IPS DF 4.7 (cell line): Measurements from ENCODE around the gene CARD14.

Source experiments
- DNase-seq: peaks from one replicate; pipeline ENCODE4 v3.0.0-alpha.2; 2013; ENCODE audit warnings: low spot score; ENCODE audit errors: extremely low read depth

CARD14 gene

DNA sequence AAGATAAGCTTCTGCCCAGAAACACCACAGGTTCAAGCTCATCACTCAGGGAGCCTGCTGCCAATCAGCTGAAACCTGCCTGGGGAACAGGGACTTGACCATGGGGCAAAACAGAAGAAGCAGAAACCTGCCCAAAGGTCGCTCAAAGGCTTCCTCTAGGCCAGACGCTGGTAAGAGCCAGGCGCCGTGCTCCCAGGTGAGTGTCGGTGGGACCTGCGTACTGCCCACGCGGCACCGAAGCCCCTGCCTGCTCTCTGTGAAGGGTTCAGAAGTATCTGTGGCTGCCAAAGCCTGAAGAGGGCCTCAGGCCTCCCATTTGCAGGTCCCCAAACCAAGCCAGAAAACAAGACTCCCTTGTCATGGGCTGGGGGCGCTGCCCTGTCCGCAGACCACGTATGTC lies 39.9 kb downstream of the CARD14 start:
- DNase-seq = no peak

DNA sequence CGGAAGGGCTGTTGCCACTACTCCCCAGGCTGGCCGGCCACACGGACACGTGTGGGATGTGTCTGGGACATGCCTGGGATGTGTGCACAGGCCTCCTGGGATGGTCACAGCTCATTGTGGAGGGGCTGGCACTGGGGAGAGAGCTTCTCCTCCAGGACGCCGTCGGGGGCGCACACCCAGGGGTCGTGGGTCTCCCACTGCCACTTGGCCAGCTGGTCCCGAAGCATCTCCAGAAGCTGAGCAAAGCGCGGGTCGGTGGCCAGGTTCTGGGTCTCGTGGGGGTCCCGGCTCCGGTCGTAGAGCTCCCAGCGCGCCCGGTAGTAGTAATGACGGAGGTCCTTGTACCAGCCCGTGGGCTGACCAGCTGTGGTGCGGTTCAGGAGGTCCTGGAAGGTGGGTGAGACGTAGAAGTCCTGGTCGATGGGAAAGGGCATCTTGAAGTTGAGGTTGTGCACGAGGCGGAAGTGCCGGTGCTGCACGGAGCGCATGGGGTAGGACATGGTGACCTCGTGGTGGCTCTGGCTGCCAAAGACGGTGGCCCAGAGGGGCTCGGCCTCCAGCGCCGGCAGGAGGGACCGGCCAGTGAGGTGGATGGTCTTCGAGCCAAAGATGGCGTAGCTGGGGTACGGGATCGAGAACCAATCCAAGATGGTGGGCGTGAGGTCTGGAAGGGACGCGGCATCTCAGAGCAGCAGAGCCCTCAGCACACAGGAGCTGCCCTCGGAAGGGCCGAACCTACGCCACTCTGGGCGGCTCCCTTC lies 40.7 kb downstream of the CARD14 start:
- no peak for DNase-seq

- DNase-seq = no peak
Measured at GRCh38 chr17:80212109-80212508, 42.3 kb downstream of the CARD14 start.

DNA sequence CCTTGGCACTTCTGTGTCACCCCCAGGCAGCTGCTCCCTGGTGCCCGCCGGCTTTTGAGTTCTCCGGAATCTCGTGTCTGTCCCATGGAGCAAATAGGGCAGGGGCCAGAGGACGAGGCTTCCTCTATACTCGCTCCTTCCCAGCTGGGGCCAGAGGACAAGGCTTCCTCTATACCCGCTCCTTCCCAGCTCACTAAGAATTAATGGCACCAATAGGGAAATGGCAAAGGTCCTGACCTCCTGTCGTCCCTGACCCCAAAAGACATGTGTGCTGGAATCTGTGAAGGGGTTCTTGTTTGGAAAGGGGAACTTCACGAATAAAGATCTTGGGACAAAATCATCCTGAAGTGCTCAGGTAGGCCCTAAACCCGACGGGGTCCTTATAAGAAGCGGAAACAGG lies 42.7 kb downstream of the CARD14 start:
- DNase-seq = no peak

DNA sequence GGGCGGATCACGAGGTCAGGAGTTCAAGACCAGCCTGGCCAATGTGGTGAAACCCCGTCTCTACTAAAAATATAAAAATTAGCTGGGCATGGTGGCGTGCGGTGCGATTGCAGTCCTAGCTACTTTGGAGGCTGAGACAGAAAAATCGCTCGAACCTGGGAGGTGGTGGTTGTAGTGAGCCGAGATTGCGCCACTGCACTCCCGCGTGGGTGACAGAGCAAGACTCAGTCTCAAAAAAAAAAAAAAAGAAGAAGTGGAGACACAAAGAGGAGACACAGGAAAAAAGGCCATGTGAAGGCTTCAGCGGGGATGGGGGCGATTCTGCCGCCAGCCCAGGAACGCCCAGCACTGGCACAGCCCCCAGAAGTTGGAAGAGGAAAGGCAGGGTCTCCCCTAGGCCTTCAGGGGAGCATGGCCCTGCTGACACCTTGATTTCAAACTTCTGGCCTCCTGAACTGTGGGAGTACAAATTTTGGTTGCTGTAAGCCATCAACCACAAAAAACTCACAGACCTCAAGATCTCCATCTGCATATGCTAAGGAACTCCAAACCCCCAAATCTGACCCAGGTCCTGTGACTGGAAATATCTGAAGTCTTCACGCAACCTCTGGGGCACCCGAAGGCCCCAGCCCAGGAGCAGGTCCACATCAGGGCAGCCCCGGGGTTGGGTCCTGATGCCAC lies 43.3 kb downstream of the CARD14 start:
- no peak for DNase-seq

GRCh38 chr17:80213643-80213975 lies 43.8 kb downstream of the CARD14 start:
- DNase-seq = no peak

DNA sequence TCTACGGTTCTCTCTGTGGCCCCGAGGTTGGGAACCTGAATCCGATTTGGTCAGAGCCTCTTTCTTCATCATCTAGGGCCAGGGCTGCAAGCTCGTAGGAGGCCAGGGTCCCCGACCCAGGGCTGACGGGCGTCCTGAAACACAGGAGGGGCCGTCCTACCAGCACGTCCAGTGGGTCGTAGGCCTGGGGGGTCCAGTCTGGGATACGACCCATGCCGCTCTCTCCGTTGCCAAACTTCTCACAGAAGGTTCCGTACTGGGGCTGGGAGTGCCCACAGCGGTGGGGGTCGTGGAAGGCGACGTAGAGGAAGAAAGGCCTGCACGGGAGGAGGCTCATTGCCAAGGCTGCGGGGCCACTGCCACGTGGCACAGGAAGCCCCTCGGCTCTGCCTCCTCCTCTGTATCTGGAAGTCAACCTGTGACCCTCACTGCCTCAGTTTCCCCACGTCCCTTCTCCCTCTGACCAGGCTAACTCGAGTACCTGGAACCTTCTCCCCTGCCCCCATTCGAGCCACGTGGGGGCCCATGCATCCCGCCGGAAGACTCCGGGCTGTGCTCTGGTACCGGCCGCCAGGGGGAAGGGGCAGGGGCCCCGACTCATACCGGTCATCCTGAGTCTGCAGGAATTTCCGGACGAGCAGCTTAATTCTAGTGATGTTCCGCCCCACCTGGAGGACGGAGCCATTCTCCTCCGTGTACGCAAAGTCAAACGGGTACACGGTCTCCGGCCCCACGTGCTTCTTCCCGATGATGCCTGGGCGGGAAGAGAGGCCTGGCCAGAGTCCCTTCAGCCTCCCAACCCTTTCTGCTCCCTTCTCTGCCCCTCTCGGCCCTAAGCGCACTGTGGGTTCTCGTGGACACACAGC lies 44.4 kb downstream of the CARD14 start:
- no peak for DNase-seq

- DNase-seq = no peak
Measured at GRCh38 chr17:80214878-80215210, 45.0 kb downstream of the CARD14 start.

GRCh38 chr17:80216473-80217456 lies 46.9 kb downstream of the CARD14 start:
- DNase-seq = no peak

DNA sequence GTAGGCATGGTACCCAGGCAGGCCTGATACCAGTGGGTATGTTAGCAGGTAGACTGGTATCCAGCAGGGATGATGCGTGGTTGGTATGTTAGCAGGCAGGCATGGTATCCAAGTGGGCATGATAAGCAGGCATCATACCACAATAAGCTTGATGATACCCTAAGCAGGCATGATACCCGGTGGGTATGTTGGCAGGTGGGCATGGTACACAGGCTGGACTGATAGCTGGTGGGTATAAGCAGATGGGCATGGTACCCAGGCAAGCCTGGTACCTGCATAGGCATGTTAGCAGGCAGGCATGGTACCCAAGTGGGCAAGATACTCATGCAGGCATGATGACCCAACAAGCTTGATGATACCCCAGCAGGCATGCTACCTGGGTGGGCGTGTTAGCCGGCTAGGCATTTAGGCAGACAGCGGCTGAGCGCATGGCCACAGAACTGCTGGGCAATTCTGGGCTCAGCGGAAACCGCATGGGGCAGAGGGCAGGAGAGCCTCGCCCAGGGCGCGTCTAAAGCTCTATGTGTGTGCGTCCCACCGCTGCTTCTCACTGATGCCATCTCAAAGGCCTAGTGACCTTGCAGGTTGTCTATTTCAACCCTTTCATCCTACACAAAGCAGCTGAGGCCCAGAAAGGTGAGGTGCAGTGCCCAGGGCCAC lies 48.0 kb downstream of the CARD14 start:
- DNase-seq = no peak

GRCh38 chr17:80218391-80218790 lies 48.6 kb downstream of the CARD14 start:
- no peak for DNase-seq

DNA sequence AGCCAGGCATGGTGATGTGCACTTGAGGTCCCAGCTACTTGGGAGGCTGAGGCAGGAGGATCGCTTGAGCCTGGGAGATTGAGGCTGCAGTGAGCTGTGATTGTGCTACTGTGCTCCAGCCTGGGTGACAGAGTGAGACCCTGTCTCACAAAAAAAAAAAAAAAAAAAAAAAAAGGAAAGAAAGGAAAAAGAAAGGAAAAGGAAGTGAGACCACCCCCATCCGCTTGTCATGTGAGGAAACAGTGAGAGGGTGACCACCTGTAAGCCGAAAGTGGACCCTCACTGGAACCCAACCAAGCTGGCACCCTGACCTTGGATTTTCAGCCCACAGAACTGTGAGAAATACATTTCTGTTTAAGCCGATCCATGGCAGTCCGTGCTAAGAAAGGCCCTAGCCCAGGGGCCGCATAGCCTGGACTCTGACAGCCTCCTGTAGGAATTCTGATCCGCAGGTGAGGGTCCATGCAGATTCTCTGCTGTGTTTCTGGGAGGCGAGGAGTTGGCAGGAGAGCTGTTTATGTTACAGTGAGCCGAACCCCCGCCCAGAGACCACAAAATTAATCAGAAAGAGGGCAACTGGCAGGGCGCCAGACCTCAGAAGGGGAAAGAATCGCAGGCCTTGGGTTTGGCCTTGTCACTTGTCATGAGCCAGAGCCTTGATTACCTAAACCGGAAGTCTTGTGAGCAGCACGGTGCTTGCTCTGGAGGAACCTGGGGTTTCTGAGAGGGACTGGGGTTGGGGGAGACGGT lies 49.4 kb downstream of the CARD14 start:
- no peak for DNase-seq

DNA sequence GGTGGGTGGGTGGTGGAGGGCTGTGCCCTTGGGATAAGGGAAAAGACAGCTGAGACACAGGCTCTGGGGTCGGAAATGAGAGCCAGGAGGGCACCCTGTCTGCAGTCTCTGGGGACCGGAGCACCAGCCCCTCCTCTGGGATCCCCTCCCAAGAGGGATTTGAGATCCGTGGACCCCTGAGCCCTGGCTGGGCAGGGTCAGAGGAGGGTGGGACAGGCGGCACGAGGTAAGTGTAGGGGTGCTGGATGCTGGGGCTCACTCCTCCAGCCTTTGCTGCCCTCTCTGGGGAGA lies 49.9 kb downstream of the CARD14 start:
- DNase-seq = no peak

DNA sequence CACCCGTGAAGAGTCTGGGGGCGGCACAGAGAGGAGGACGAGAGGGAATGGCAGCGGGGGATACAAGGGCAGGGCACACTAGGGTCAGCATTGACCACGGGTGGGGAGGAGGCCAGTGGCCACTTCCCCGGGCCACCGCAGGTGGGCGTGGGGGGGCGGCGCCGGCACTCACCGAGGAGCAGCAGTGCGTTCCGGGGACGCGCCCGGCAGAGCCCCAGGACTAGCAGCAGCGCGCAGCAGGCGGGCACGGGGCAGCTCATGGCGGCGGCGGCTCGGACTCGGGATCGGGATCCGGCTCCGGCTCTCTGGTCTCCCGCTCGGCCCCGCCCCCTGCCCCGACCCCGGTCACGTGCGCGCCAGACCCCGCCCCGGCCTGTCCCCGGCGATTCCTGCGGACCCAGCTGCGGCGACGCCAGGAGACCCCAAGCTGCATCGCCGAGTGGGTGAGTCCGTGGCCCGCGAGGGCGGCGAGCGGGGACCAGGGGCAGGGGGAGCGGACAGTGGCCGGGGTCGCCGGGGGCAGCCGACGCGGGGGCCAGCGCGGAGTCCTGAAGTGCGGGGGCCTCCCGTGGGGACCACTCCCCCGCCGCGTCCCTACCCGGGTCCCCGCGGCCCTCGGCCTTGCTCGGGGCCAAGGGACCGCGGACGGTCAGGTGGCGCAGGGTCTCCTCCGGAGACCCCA lies 50.4 kb downstream of the CARD14 start, which contains the start of the genes SGSH and SLC26A11:
Gene SGSH (minus strand): TSS at position 280 of the 682 bp plus-strand sequence. CDS start 20 bp downstream, at position 260.
Gene SLC26A11 (plus strand): TSS at position 374 of the 682 bp plus-strand sequence. CDS start 1,134 bp downstream, outside the sequence.
- DNase-seq = no peak

DNA sequence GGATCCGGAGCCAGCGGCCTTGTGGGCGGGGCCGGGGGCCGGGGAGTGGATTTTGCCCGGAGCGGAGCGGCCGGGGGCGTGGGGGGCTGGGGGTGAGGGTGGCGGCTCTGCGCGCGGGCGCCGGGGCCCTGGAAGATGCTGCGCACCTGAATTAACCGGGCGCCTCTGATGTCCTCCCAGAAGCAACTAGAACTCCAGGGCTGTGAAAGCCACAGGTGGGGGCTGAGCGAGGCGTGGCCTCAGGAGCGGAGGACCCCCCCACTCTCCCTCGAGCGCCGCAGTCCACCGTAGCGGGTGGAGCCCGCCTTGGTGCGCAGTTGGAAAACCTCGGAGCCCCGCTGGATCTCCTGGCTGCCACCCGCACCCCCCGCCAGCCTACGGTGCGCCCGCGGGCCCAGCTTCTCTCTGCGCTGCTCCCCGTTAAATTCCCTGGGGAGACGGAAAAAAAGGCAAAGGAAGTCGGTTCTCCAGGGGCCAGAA lies 50.9 kb downstream of the CARD14 start:
- DNase-seq = no peak

DNA sequence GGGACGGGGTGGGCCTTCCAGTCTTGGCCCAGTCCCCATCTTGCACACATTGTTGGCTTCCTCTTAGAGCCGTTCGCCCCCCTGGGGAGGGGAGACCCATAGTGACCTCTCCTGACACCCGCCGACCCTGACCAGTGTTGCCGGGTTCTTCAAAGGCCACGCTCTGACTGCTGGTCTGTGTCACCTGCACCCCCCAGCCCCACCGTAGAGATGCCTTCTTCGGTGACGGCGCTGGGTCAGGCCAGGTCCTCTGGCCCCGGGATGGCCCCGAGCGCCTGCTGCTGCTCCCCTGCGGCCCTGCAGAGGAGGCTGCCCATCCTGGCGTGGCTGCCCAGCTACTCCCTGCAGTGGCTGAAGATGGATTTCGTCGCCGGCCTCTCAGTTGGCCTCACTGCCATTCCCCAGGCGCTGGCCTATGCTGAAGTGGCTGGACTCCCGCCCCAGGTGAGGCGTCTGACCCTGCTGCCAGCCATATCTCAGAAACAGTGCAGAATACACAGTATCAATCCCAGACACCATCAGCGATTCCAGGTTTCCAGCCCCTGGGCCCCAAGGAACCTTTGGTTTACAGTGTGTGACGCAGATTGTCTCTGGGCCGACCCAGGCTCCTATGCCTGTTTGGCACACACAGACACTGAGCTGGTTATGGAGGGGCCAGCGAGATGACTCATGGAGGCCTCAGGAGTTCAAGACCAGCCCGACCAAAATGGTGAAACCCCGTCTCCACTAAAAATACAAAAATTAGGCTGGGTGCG lies 51.7 kb downstream of the CARD14 start:
- DNase-seq = no peak

GRCh38 chr17:80222376-80223141 lies 52.7 kb downstream of the CARD14 start:
- no peak for DNase-seq
